ENCODE data around the gene TRPV3. TPM values are rescaled to one million over a fixed set of nuclear protein-coding genes. Genes with fewer than 3 reads are reported as not detected.

TRPV3 gene
- total RNA-seq (ENCODE audit: low replicate concordance) = 1.5 and 1.9 TPM in 2 replicates

GRCh38 chr17:3557768-3558583 lies at the start of gene TRPV3:
Gene TRPV3 (minus strand): TSS chr17:3557812. CDS start chr17:3554850, 2,962 bp downstream.
- H3K9me3 ChIP-seq (ENCODE audit: low read depth) = no peaks in the 10 kb centered on the region
- no peaks in the 10 kb centered on the region for H3K4me1 ChIP-seq
- no peak for TF ChIP-seq CTCF (IDR thresholded peaks at IDR 0.05)
- TF ChIP-seq EZH2phosphoT487 (IDR thresholded peaks at IDR 0.05) = no peak
- no peak for TF ChIP-seq EZH2 (IDR thresholded peaks at IDR 0.05)
- Mint-ChIP-seq H3K27me3 (ENCODE audit: insufficient read depth, low read depth) (peaks cover 5% of the 10 kb centered on the region), H3K36me3 (no peaks in the 10 kb centered on the region), H3K4me3 (no peak within 1 kb of the TSS), H3K9me3 (no peaks in the 10 kb centered on the region), H3K4me1 (peaks cover 12% of the 10 kb centered on the region), H3K27ac (peak within 1 kb of the TSS; percentile 66)
- H2AFZ ChIP-seq (replicated peaks) = no peak within 1 kb of the TSS
- H3K27me3 ChIP-seq = no peaks in the 10 kb centered on the region
- H3K27ac ChIP-seq = no peak within 1 kb of the TSS
- no peak for DNase-seq (ENCODE audit: low spot score)
- H4K20me1 ChIP-seq (ENCODE audit: low read depth) = no peaks in the 10 kb centered on the region
- H3F3A ChIP-seq (ENCODE audit: low read depth) = no peaks in the 10 kb centered on the region
- no peaks in the 10 kb centered on the region for H3K79me2 ChIP-seq (ENCODE audit: low read depth)
- no peak within 1 kb of the TSS for H3K4me2 ChIP-seq
- H3K36me3 ChIP-seq = no peaks in the 10 kb centered on the region
- no peak within 1 kb of the TSS for H3K4me3 ChIP-seq
- H3K9ac ChIP-seq = no peak within 1 kb of the TSS

- H3K27me3 Mint-ChIP-seq (ENCODE audit: insufficient read depth, low read depth) = peaks cover 8% of the 10 kb centered on the region
- Histone ChIP-seq H3K27ac (no peak overlapping the region), H3K9ac (no peak overlapping the region), H4K20me1 (ENCODE audit: low read depth) (no peaks in the 10 kb centered on the region), H3K4me2 (no peak overlapping the region), H3K9me3 (ENCODE audit: low read depth) (no peaks in the 10 kb centered on the region), H3K79me2 (ENCODE audit: low read depth) (no peaks in the 10 kb centered on the region), H3K4me3 (no peak overlapping the region), H3K36me3 (no peaks in the 10 kb centered on the region), H3F3A (ENCODE audit: low read depth) (no peaks in the 10 kb centered on the region), H3K4me1 (no peaks in the 10 kb centered on the region), H2AFZ (replicated peaks) (no peak overlapping the region), H3K27me3 (no peaks in the 10 kb centered on the region)
- H3K4me3 Mint-ChIP-seq = no peak overlapping the region
- H3K27ac Mint-ChIP-seq = no peak overlapping the region
- no peaks in the 10 kb centered on the region for H3K4me1 Mint-ChIP-seq
- peaks cover 11% of the 10 kb centered on the region for H3K36me3 Mint-ChIP-seq
- no peak for DNase-seq (ENCODE audit: low spot score)
- TF ChIP-seq CTCF (IDR thresholded peaks at IDR 0.05) (no peak), EZH2 (IDR thresholded peaks at IDR 0.05) (no peak), EZH2phosphoT487 (IDR thresholded peaks at IDR 0.05) (no peak)
- no peaks in the 10 kb centered on the region for H3K9me3 Mint-ChIP-seq
Observed at GRCh38 chr17:3603870-3604259, 46.3 kb upstream of the TRPV3 start.

GRCh38 chr17:3603119-3603869 lies 45.7 kb upstream of the TRPV3 start:
- Histone ChIP-seq H3K36me3 (no peaks in the 10 kb centered on the region), H3K4me2 (no peak overlapping the region), H4K20me1 (ENCODE audit: low read depth) (no peaks in the 10 kb centered on the region), H3K9ac (no peak overlapping the region), H3K27ac (no peak overlapping the region), H3K27me3 (no peaks in the 10 kb centered on the region), H3K4me3 (no peak overlapping the region), H3K79me2 (ENCODE audit: low read depth) (no peaks in the 10 kb centered on the region), H3K9me3 (ENCODE audit: low read depth) (no peaks in the 10 kb centered on the region), H3F3A (ENCODE audit: low read depth) (no peaks in the 10 kb centered on the region), H3K4me1 (no peaks in the 10 kb centered on the region), H2AFZ (replicated peaks) (no peak overlapping the region)
- Mint-ChIP-seq H3K36me3 (peaks cover 7% of the 10 kb centered on the region), H3K27ac (no peak overlapping the region), H3K4me3 (no peak overlapping the region), H3K4me1 (no peaks in the 10 kb centered on the region), H3K9me3 (no peaks in the 10 kb centered on the region), H3K27me3 (ENCODE audit: insufficient read depth, low read depth) (peaks cover 8% of the 10 kb centered on the region)
- TF ChIP-seq EZH2 (IDR thresholded peaks at IDR 0.05) = no peak
- no peak for TF ChIP-seq CTCF (IDR thresholded peaks at IDR 0.05)
- DNase-seq (ENCODE audit: low spot score) = no peak

Measured in neural progenitor cell (in vitro differentiated cells).